HepG2 (cell line): ENCODE data around the gene PGM3. TPM values are rescaled to one million over a fixed set of nuclear protein-coding genes. Genes with fewer than 3 reads are reported as not detected.

ENCODE experiments used
- ATAC-seq: fragments of 200-7000 bp; cut with Tn5 transposase; 3 replicates; pipeline ENCODE4 v1.9.1; 2020; ENCODE audit warnings: mild to moderate bottlenecking, moderate library complexity
- BruUV-seq: library from RNA; stranded (reverse); fragments of 400-500 nt; replicated peaks from 2 replicates; lab custom pipeline; 2021; lab: Mats Ljungman, UMichigan
- CTCF ChIA-PET: fragments of 300-600 bp; formaldehyde crosslinking; extraction: SDS; loops from one replicate; lab custom pipeline; 2021; ENCODE audit warnings: low total read pairs, inconsistent platforms, low intra/inter-chr PET ratio; lab: Yijun Ruan, JAX
- POLR2A ChIA-PET: fragments of 350-600 bp; sonication (Branson Sonifier 250); formaldehyde crosslinking; loops from one replicate; lab custom pipeline; 2020; ENCODE audit warnings: antibody characterized with exemption, inconsistent platforms; lab: Yijun Ruan, JAX
- DNase-seq: peaks from one replicate; pipeline ENCODE4 v3.0.0-alpha.2; 2015; ENCODE audit warnings: low spot score
- FAIRE-seq: peaks from 3 replicates; lab custom pipeline; 2011; peaks lifted over from hg19 to GRCh38; lab: Jason Lieb, UNC
- H2AFZ ChIP-seq: one replicate; pipeline ENCODE4 v1.6.1; 2011; ENCODE audit warnings: low read length, inconsistent platforms
- H3K27ac ChIP-seq: fragments of 300-600 bp; 3 replicates; pipeline ENCODE4 v1.8.0; 2011; ENCODE audit warnings: mixed run types, mild to moderate bottlenecking, mixed read lengths, low read length, inconsistent platforms; ENCODE audit not compliant: insufficient read depth; ENCODE audit errors: extremely low read length
- H3K27me3 ChIP-seq, 2 experiments: fragments of 200-600 bp in 1 of 2; 2 replicates in 1 of 2; 3 replicates in 1 of 2; pipeline versions ENCODE4 v1.6.0 to v1.8.0; 2011; ENCODE audit warnings: low read length in 2 of 2, mild to moderate bottlenecking in 2 of 2, moderate library complexity in 2 of 2, inconsistent platforms in 1 of 2; ENCODE audit not compliant: insufficient read depth in 2 of 2, control insufficient read depth in 1 of 2
- H3K36me3 ChIP-seq, 2 experiments: fragments of 200-600 bp in 1 of 2; replicated peaks in 1 of 2; 2 replicates in 1 of 2; 3 replicates in 1 of 2; pipeline versions ENCODE4 v1.5.1 to v1.8.0; 2011; ENCODE audit warnings: low read length in 2 of 2, inconsistent platforms in 1 of 2; ENCODE audit not compliant: insufficient read depth in 2 of 2, control insufficient read depth in 1 of 2
- H3K4me1 ChIP-seq: 2 replicates; pipeline ENCODE4 v1.5.1; 2012; ENCODE audit warnings: low read length, inconsistent platforms; ENCODE audit not compliant: insufficient read depth
- H3K4me2 ChIP-seq: 2 replicates; pipeline ENCODE4 v1.6.0; 2011; ENCODE audit warnings: low read depth, low read length, inconsistent platforms
- H3K4me3 ChIP-seq, 3 experiments: fragments of 200-600 bp in 1 of 3; sonication (generic), shearing (Covaris generic) in 1 of 3; replicated peaks in 1 of 3; 2 replicates each; pipeline ENCODE4 v1.5.1; 2011 to 2016; ENCODE audit warnings: low read length in 3 of 3, inconsistent platforms in 2 of 3, low read depth in 2 of 3, mild to moderate bottlenecking in 2 of 3, control low read depth in 1 of 3, mixed read lengths in 1 of 3; ENCODE audit not compliant: insufficient read depth in 1 of 3
- H3K79me2 ChIP-seq: one replicate; pipeline ENCODE4 v1.6.1; 2011; ENCODE audit warnings: low read length, inconsistent platforms; ENCODE audit not compliant: insufficient read depth
- H3K9ac ChIP-seq: 2 replicates; pipeline ENCODE4 v1.6.0; 2011; ENCODE audit warnings: mild to moderate bottlenecking, low read depth, low read length, inconsistent platforms; ENCODE audit not compliant: insufficient read depth
- H3K9me3 ChIP-seq: 2 replicates; pipeline ENCODE4 v1.5.1; 2012; ENCODE audit warnings: mild to moderate bottlenecking, low read length
- H4K20me1 ChIP-seq: 2 replicates; pipeline ENCODE4 v1.6.0; 2011; ENCODE audit warnings: inconsistent platforms, mild to moderate bottlenecking, low read length, moderate library complexity; ENCODE audit not compliant: insufficient read depth
- HOXA3 ChIP-seq: sonication (generic); formaldehyde crosslinking; IDR thresholded peaks from 2 replicates; pipeline ENCODE4 v1.5.0; 2020; ENCODE audit warnings: missing genetic modification reagents
- HOXA7 ChIP-seq: sonication (generic); formaldehyde crosslinking; IDR thresholded peaks from 2 replicates; pipeline ENCODE4 v1.8.1; 2022; ENCODE audit warnings: mild to moderate bottlenecking, missing genetic modification reagents, moderate library complexity
- IKZF1 ChIP-seq: fragments of 450-650 bp; IDR thresholded peaks from 2 replicates; pipeline ENCODE4 v1.7.1; 2016
- KDM3A ChIP-seq: IDR thresholded peaks from 2 replicates; pipeline ENCODE4 v1.6.1; 2018; ENCODE audit warnings: low read depth, missing compliant biosample characterization
- RFXANK ChIP-seq: IDR thresholded peaks from 2 replicates; pipeline ENCODE4 v1.6.1; 2016
- TBX2 ChIP-seq: sonication (generic); formaldehyde crosslinking; IDR thresholded peaks from 2 replicates; pipeline ENCODE4 v1.5.0; 2020; ENCODE audit warnings: missing genetic modification reagents, mild to moderate bottlenecking, borderline replicate concordance
- TEF ChIP-seq: sonication (generic); formaldehyde crosslinking; IDR thresholded peaks from 2 replicates; pipeline ENCODE4 v1.5.0; 2020; ENCODE audit warnings: missing genetic modification reagents
- ZNF367 ChIP-seq: sonication (generic); formaldehyde crosslinking; IDR thresholded peaks from 2 replicates; pipeline ENCODE4 v1.4.0; 2020; ENCODE audit warnings: missing genetic modification reagents, borderline replicate concordance
- WGBS: methylation state at CpG from one replicate; pipeline ENCODE4 v1.1.6; 2017; ENCODE audit warnings: low lambda C conversion rate; 5-methylcytosine and 5-hydroxymethylcytosine counted together
- in situ Hi-C: cut with HindIII; loops from 2 replicates; pipeline ENCODE4 v1.10.0; 2017; ENCODE audit warnings: low pct_unique_long_range_greater_than_20kb; ENCODE audit not compliant: extremely low pct_ligation_motif_present
- intact Hi-C: fragments of 100-400 bp; cut with micrococcal nuclease; formaldehyde crosslinking; loops from one replicate; pipeline ENCODE4 v1.10.0; 2022; ENCODE audit not compliant: unreplicated experiment
- polyA plus RNA-seq, 8 experiments: library from polyadenylated mRNA; depleted of rRNA in 3 of 8; stranded (reverse) in 7 of 8; unstranded in 1 of 8; fragments of >200 nt; fragmentation: Illumina TruSeq in 4 of 8; extraction: Trizol in 4 of 8; gene quantifications; 2 replicates each; pipeline versions ENCODE4 v1.2.1 to v1.2.3, GENCODE V29; 2011 to 2016; ENCODE audit warnings: low read depth in 4 of 8, missing spikeins in 1 of 8, mixed read lengths in 1 of 8; ENCODE audit not compliant: insufficient read depth in 1 of 8
- total RNA-seq, 5 experiments: library from RNA; depleted of rRNA; stranded (reverse); fragments of >200 nt; fragmentation: Illumina TruSeq; extraction: Trizol; gene quantifications; 2 replicates each; pipeline ENCODE4 v1.2.3, GENCODE V29; 2016; ENCODE audit warnings: low read depth in 1 of 5

PGM3 gene
- total and polyA plus RNA-seq, 2 of the 13 experiments (the other 11 are each of a cell fraction or from before 2014, with no cell fraction given): 72.5 to 163 TPM

- H3K27me3 ChIP-seq: no peaks in the 10 kb centered on the region; a peak in 1 of 5 replicates
- no peak overlapping the region for H3K4me2 ChIP-seq
- no peak for TF ChIP-seq IKZF1
- TF ChIP-seq TEF: no peak
- TF ChIP-seq ZNF367 (CRISPR knock-in tag): no peak
- TF ChIP-seq HOXA3 (CRISPR knock-in tag): no peak
- TF ChIP-seq RFXANK (CRISPR knock-in tag): no peak
- no peak for TF ChIP-seq TBX2 (CRISPR knock-in tag)
- no peak for TF ChIP-seq HOXA7 (CRISPR knock-in tag)
- TF ChIP-seq KDM3A (CRISPR knock-in tag): no peak
- TF ChIP-seq, all 625 proteins: peak for 0
- ATAC-seq: no peak
- Histone ChIP-seq H3K9me3 (no peaks in the 10 kb centered on the region), H3K36me3 (peaks cover 2 to 15% of the 10 kb centered on the region in 2 experiments), H3K4me1 (peaks cover 17% of the 10 kb centered on the region), H4K20me1 (no peaks in the 10 kb centered on the region), H3K79me2 (peaks cover 8% of the 10 kb centered on the region), H3K27ac (no peak overlapping the region), H3K4me3 (no peak overlapping the region), H2AFZ (no peak overlapping the region), H3K9ac (no peak overlapping the region)
- no peak for FAIRE-seq
- intact Hi-C loops: no loop called here
- BruUV-seq: no TSS peak
- WGBS: 95% methylated on average over 4 of the region's 4 CpGs
- POLR2A ChIA-PET: no interaction called here
- DNase-seq: no peak
- in situ Hi-C loops: loop anchor here (25.0 kb wide), 1 partner anchor 961 kb away; the partner anchor contains the start of gene IBTK
- CTCF ChIA-PET: no interaction called here
These were observed 5.6 kb upstream of the PGM3 start for GRCh38 chr6:83198486-83199172.
